OCI-LY1 (cell line): ENCODE data around the gene NPB.

ENCODE experiments used
- H2AFZ ChIP-seq: fragments of 200-600 bp; sonication (generic), shearing (Covaris generic); 2 replicates; pipeline ENCODE4 v1.6.0; 2014; ENCODE audit warnings: antibody characterized with exemption, mild to moderate bottlenecking, low read length
- H3F3A ChIP-seq: fragments of 200-600 bp; sonication (generic), shearing (Covaris generic); 2 replicates; pipeline ENCODE4 v1.6.0; 2014; ENCODE audit warnings: mild to moderate bottlenecking, antibody characterized with exemption, low read length, moderate library complexity; ENCODE audit not compliant: insufficient read depth
- H3K27ac ChIP-seq: fragments of 200-600 bp; sonication (generic); 2 replicates; pipeline ENCODE4 v1.5.1; 2014; ENCODE audit warnings: low read length, mixed run types, mild to moderate bottlenecking, low read depth; ENCODE audit not compliant: poor library complexity, severe bottlenecking
- H3K27me3 ChIP-seq: fragments of 200-600 bp; sonication (generic); 2 replicates; pipeline ENCODE4 v1.6.0; 2014; ENCODE audit warnings: antibody characterized with exemption, mild to moderate bottlenecking, low read length, moderate library complexity; ENCODE audit not compliant: insufficient read depth
- H3K36me3 ChIP-seq: fragments of 200-600 bp; sonication (generic); 2 replicates; pipeline ENCODE4 v1.6.1; 2014; ENCODE audit warnings: mild to moderate bottlenecking, antibody characterized with exemption, low read length, moderate library complexity, mixed read lengths; ENCODE audit not compliant: insufficient read depth
- H3K4me1 ChIP-seq: fragments of 200-600 bp; sonication (generic); 2 replicates; pipeline ENCODE4 v1.5.1; 2014; ENCODE audit warnings: mild to moderate bottlenecking, low read length, moderate library complexity; ENCODE audit not compliant: insufficient read depth, severe bottlenecking
- H3K4me2 ChIP-seq: fragments of 200-600 bp; sonication (generic), shearing (Covaris generic); 2 replicates; pipeline ENCODE4 v1.6.1; 2014; ENCODE audit warnings: low read length
- H3K4me3 ChIP-seq: fragments of 200-600 bp; sonication (generic); 2 replicates; pipeline ENCODE4 v1.5.1; 2014; ENCODE audit warnings: low read length, low read depth, mild to moderate bottlenecking, mixed read lengths; ENCODE audit not compliant: poor library complexity, severe bottlenecking
- H3K79me2 ChIP-seq: fragments of 200-600 bp; shearing (Covaris generic); 2 replicates; pipeline ENCODE4 v1.6.1; 2016; ENCODE audit warnings: mixed run types, low read length, mixed read lengths; ENCODE audit not compliant: insufficient read depth
- H3K9ac ChIP-seq: fragments of 200-600 bp; sonication (generic), shearing (Covaris generic); 2 replicates; pipeline ENCODE4 v1.6.1; 2014; ENCODE audit warnings: mild to moderate bottlenecking, low read length, mixed read lengths
- H3K9me2 ChIP-seq: fragments of 200-600 bp; sonication (generic), shearing (Covaris generic); 2 replicates; pipeline ENCODE4 v1.6.1; 2014; ENCODE audit warnings: low read depth, mild to moderate bottlenecking, low read length, mixed read lengths
- H3K9me3 ChIP-seq: fragments of 200-600 bp; shearing (Covaris generic); 2 replicates; pipeline ENCODE4 v1.6.1; 2014; ENCODE audit warnings: low read length, mixed read lengths
- H4K20me1 ChIP-seq: fragments of 200-600 bp; sonication (generic), shearing (Covaris generic); 2 replicates; pipeline ENCODE4 v1.6.0; 2016; ENCODE audit warnings: mild to moderate bottlenecking, low read length; ENCODE audit not compliant: insufficient read depth
- EZH2 ChIP-seq: fragments of 200-600 bp; sonication (generic), shearing (Covaris generic); IDR thresholded peaks from 2 replicates; pipeline ENCODE4 v1.8.0; 2017; ENCODE audit warnings: borderline replicate concordance, mixed run types, mild to moderate bottlenecking, antibody characterized with exemption, low read length, moderate library complexity, mixed read lengths
- TF ChIP-seq, protein P1 (sequence below): fragments of 200-600 bp; sonication (generic), shearing (Covaris generic); IDR thresholded peaks from 2 replicates; pipeline ENCODE4 v1.5.1; 2017; ENCODE audit warnings: mild to moderate bottlenecking, antibody characterized with exemption, low read length, moderate library complexity, mixed read lengths

Gene NPB

DNA sequence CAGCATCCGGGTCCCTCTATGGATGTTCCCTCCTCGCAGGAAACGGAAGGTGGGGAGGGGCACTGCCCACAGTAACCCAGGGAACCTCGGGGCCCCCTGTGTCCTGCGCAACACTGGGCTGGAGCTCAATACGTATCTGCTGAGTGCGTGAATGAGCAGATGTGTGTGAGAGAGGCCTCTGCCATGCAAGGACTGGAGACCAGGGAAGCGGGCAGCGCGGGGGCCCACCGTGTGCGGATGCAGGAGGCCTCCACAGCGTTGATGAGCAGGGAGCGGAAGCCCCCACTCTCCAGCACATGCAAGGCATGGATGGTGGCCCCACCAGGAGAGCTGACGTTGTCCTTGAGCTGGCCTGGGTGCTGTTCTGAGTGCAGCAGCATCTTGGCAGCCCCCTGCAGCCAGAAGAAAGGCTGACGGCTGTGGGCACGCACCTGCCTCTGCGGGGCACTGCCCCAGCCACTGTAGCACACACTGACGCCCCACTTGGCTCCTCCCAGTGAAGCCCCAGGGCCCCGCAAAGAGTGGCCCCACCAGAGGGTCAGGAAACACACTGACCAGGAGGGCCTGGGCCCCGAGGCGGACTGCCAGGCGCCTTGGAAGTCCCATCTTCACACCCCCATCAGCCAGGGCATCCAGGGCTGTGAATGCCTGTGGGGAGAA lies 32.2 kb downstream of the NPB start:
- Histone ChIP-seq H3K9ac (no peak overlapping the region), H3K27me3 (peaks cover 3% of the 10 kb centered on the region; the same call in 1 of the 2 replicates), H3K9me3 (no peaks in the 10 kb centered on the region), H4K20me1 (no peaks in the 10 kb centered on the region), H2AFZ (no peak overlapping the region), H3K79me2 (no peaks in the 10 kb centered on the region), H3K9me2 (no peaks in the 10 kb centered on the region), H3K36me3 (no peaks in the 10 kb centered on the region), H3K4me1 (peaks cover 12% of the 10 kb centered on the region), H3K27ac (no peak overlapping the region), H3F3A (no peaks in the 10 kb centered on the region), H3K4me3 (no peak overlapping the region), H3K4me2 (no peak overlapping the region)
- TF ChIP-seq, protein P1, sequence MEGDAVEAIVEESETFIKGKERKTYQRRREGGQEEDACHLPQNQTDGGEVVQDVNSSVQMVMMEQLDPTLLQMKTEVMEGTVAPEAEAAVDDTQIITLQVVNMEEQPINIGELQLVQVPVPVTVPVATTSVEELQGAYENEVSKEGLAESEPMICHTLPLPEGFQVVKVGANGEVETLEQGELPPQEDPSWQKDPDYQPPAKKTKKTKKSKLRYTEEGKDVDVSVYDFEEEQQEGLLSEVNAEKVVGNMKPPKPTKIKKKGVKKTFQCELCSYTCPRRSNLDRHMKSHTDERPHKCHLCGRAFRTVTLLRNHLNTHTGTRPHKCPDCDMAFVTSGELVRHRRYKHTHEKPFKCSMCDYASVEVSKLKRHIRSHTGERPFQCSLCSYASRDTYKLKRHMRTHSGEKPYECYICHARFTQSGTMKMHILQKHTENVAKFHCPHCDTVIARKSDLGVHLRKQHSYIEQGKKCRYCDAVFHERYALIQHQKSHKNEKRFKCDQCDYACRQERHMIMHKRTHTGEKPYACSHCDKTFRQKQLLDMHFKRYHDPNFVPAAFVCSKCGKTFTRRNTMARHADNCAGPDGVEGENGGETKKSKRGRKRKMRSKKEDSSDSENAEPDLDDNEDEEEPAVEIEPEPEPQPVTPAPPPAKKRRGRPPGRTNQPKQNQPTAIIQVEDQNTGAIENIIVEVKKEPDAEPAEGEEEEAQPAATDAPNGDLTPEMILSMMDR, result no peak
- no peak for TF ChIP-seq EZH2

DNA sequence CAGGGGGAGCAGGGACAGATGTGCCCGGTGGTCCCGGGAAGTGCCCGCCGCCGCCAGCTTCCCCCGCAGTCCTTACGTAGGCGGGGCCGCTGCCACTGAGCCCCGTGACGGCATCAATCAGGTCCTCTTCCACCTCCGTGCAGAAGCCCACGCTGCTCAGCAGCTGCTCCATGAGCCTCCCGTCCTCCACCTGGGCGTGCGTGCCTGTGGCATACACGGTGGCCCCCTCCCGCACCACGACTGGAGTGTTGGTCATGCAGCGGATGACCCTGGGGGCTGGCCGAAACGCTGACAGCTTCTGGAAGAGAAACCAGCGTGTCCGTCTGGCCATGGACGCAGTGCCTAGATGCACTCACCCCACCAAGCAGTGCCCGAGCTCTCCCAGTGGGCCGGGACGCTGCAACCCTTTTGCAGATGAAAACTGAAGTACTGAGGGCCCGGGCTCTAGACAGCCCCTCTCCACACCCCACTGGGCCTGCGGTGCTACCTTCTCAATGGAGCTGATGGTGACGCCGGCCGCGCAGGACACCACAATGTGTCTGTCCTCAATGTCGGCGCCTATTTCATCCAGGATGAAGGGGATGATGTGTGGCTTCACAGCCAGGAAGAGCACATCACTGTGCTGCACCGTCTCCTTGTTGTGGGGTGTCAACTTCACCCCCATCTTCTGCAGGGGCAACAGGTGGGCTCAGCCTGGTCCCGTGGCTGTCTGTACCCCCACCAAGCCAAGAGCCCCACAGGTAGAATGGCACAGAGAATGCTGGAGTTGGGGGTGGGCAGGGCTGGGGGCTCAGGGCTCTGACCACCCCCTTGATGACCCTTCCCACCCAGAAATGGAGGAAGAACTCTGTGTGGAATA lies 33.0 kb downstream of the NPB start:
- Histone ChIP-seq H3K4me3 (no peak overlapping the region), H3K79me2 (no peaks in the 10 kb centered on the region), H3K9me2 (no peaks in the 10 kb centered on the region), H3K9ac (no peak overlapping the region), H3K36me3 (no peaks in the 10 kb centered on the region), H4K20me1 (no peaks in the 10 kb centered on the region), H3K4me1 (peaks cover 12% of the 10 kb centered on the region), H3F3A (no peaks in the 10 kb centered on the region), H3K27me3 (peaks cover 3% of the 10 kb centered on the region; the same call in 1 of the 2 replicates), H2AFZ (no peak overlapping the region), H3K4me2 (no peak overlapping the region), H3K9me3 (no peaks in the 10 kb centered on the region), H3K27ac (no peak overlapping the region)
- TF ChIP-seq, protein P1, result no peak
- TF ChIP-seq EZH2, result no peak

DNA sequence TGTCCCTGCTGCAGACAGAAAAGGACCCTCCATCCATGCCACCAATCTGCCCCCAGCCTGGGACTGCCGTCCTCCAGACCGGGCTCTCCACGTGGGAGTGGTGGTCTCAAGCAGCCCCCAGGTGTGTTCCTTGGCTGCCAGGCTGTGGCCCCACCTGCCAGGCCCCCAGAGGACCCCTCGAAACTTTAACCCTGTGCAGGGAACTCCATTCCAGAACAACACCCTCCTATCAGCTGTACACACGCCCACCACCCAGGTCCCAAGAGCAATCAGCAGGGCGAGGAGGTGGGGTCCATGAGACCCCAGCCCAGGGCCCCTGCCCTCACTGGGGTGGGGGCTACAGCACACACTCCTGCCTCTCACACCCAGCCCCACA lies 33.7 kb downstream of the NPB start:
- TF ChIP-seq, protein P1, result no peak
- no peak for TF ChIP-seq EZH2
- Histone ChIP-seq H3K9me3 (no peaks in the 10 kb centered on the region), H3K4me2 (no peak overlapping the region), H3K36me3 (no peaks in the 10 kb centered on the region), H3K4me3 (no peak overlapping the region), H3K4me1 (peaks cover 12% of the 10 kb centered on the region), H3K27ac (no peak overlapping the region), H3F3A (no peaks in the 10 kb centered on the region), H3K79me2 (no peaks in the 10 kb centered on the region), H4K20me1 (no peaks in the 10 kb centered on the region), H3K9me2 (no peaks in the 10 kb centered on the region), H3K9ac (no peak overlapping the region), H3K27me3 (peaks cover 3% of the 10 kb centered on the region; the same call in 1 of the 2 replicates), H2AFZ (no peak overlapping the region)
